Measurements from ENCODE around the gene CASS4.

DNA sequence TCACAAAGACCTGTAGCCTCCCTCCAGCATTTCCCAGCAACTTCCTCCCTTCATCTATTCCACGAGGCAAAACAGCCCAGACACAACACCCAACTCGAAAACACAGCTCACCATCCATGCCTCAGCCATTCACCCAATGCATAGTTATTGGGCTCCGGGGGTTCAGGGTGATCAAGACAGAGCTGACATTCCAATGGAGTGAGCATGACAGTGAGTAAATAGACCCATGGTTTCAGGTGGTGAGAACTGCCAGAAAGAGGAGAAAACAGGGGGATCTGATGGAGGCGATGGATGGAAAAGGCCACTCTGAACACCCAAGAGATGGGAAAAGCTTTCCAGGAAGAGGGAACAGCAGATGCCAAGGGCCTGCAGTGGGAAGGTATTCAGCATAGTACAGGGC is 5.9 kb downstream of the CASS4 start:
- no peak for TF ChIP-seq EZH2 (IDR thresholded peaks at IDR 0.05)
- TF ChIP-seq, protein P1, sequence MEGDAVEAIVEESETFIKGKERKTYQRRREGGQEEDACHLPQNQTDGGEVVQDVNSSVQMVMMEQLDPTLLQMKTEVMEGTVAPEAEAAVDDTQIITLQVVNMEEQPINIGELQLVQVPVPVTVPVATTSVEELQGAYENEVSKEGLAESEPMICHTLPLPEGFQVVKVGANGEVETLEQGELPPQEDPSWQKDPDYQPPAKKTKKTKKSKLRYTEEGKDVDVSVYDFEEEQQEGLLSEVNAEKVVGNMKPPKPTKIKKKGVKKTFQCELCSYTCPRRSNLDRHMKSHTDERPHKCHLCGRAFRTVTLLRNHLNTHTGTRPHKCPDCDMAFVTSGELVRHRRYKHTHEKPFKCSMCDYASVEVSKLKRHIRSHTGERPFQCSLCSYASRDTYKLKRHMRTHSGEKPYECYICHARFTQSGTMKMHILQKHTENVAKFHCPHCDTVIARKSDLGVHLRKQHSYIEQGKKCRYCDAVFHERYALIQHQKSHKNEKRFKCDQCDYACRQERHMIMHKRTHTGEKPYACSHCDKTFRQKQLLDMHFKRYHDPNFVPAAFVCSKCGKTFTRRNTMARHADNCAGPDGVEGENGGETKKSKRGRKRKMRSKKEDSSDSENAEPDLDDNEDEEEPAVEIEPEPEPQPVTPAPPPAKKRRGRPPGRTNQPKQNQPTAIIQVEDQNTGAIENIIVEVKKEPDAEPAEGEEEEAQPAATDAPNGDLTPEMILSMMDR (IDR thresholded peaks at IDR 0.05) = no peak
- no peak for TF ChIP-seq EZH2phosphoT487 (IDR thresholded peaks at IDR 0.05)
